HFFc6 (cell line): ENCODE measurements around the gene SLIT1. TPM values are rescaled to one million over a fixed set of nuclear protein-coding genes. Genes with fewer than 3 reads are reported as not detected.

Experiments
- DNase-seq: peaks from one replicate; pipeline ENCODE4 v3.0.0-alpha.2; 2018
- H3K27ac Mint-ChIP-seq: 2 replicates; pipeline ENCODE4 v1.8.0; 2020; ENCODE audit warnings: mild to moderate bottlenecking, mixed read lengths
- H3K27me3 Mint-ChIP-seq: 2 replicates; pipeline ENCODE4 v1.8.0; 2021; ENCODE audit warnings: mild to moderate bottlenecking, moderate library complexity, mixed read lengths; ENCODE audit not compliant: insufficient read depth
- H3K36me3 Mint-ChIP-seq: 2 replicates; pipeline ENCODE4 v1.8.0; 2021; ENCODE audit warnings: low read depth, mixed read lengths
- H3K4me1 Mint-ChIP-seq: 2 replicates; pipeline ENCODE4 v1.8.0; 2020; ENCODE audit warnings: low read depth, mixed read lengths
- H3K4me3 Mint-ChIP-seq: 2 replicates; pipeline ENCODE4 v1.8.0; 2020; ENCODE audit warnings: mild to moderate bottlenecking, moderate library complexity, mixed read lengths
- H3K9me3 Mint-ChIP-seq: 2 replicates; pipeline ENCODE4 v1.8.0; 2020; ENCODE audit warnings: mild to moderate bottlenecking, mixed read lengths
- CTCF ChIP-seq: fragments of 200-600 bp; sonication (generic); IDR thresholded peaks from 2 replicates; pipeline ENCODE4 v1.5.0; 2021; ENCODE audit warnings: antibody characterized with exemption, mild to moderate bottlenecking
- total RNA-seq, 6 experiments: library from RNA; stranded (reverse); fragmentation: NEBNext Ultra II Directional; extraction: Animal tissue kit (Norgen Biotek cat#: 25700); gene quantifications; 2 replicates in 1 of 6; 3 replicates in 5 of 6; pipeline ENCODE4 v1.2.3, GENCODE V29; 2021

SLIT1 gene
- total RNA-seq, 6 experiments from 2014 or later = 0.05 TPM; not detected in 5

DNA sequence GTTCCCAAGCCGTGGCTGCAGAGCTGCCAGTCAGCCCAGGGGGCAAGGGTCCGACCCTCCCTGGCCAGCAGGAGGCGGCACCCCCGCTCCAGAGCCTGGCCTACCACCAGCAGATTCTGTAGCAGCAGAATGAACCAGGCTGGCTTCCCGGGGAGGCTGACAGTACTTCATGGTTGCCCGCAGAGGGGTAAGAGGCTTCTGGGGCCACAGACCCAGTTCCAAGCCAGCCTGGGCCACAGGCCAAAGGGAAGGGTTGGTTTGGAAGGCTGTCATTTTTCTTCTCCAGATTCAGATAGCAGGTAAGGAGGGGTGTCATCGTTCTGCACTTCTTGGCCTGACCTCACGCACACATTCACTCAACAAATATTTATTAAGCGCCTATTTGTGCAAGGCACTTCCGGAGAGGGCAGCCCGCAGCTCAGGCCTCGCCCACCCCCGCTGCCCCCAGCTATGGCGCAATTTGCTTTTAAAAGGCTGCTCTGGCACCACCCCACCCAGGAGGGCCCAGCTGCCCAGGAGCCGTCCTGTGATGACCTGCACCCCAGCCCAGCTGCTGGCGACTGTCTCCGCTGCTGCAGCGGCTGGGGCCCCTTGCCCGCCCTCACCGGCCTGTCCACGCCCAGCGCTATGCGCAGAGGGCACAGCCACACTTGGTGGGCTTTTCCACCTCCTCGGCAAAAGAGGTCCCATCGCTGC, 185.1 kb downstream of the SLIT1 start:
- Mint-ChIP-seq H3K27ac (no peak overlapping the region), H3K4me1 (peaks cover 19% of the 10 kb centered on the region), H3K4me3 (no peak overlapping the region), H3K36me3 (no peaks in the 10 kb centered on the region), H3K27me3 (peaks cover 6% of the 10 kb centered on the region), H3K9me3 (no peaks in the 10 kb centered on the region; the same call in 1 of the 2 replicates)
- peak; percentile 39; the same call in 1 of the 2 replicates for TF ChIP-seq CTCF
- DNase-seq = no peak

DNA sequence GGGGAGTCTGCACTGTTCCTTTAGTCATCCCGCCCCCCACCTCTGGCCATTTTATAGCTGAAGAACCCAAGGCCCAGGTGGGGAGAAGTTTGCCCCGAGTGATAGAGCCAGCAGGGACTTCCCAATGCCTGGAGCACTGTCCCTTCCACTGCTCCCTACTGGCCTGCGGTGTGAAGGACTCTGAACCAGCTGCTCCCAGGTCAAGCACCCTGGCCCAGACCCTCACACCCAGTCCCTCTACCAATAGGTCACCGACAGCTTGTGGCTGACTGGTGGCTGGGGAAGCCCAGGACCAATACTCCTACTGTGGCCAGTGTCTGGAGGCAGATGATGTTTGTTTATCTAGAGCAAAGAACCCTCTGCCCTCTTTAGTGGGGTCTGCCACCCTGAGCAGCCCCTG, 185.8 kb downstream of the SLIT1 start:
- no peaks in the 10 kb centered on the region for H3K36me3 Mint-ChIP-seq
- TF ChIP-seq CTCF = no peak
- H3K9me3 Mint-ChIP-seq = no peaks in the 10 kb centered on the region
- H3K27me3 Mint-ChIP-seq = peaks cover 4% of the 10 kb centered on the region; the same call in 1 of the 2 replicates
- H3K4me1 Mint-ChIP-seq = peaks cover 17% of the 10 kb centered on the region
- DNase-seq = no peak
- no peak overlapping the region for H3K27ac Mint-ChIP-seq
- H3K4me3 Mint-ChIP-seq = no peak overlapping the region

DNA sequence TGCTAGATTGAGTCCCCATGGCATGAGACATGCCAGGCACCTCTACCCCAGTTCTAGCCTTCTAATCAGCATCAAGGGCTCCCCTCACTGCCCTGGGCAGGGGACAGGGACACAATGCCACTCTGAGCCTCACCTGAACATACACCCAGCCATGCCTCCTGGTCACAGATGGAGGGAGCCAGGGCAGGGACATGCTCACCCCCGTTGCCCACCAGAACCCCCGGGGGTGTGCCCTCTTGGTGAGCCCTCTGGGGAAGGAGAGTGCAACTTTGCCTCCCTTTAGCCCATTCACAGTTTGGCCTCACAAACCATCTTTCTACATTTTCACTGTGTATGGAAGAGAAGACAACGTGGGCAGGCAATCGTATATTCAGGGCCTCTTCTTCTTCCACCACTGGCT, 186.4 kb downstream of the SLIT1 start:
- no peak for DNase-seq
- Mint-ChIP-seq H3K27me3 (peaks cover 2% of the 10 kb centered on the region; the same call in 1 of the 2 replicates), H3K9me3 (no peaks in the 10 kb centered on the region), H3K4me3 (no peak overlapping the region), H3K27ac (no peak overlapping the region), H3K36me3 (no peaks in the 10 kb centered on the region), H3K4me1 (peaks cover 17% of the 10 kb centered on the region)
- TF ChIP-seq CTCF = no peak

DNA sequence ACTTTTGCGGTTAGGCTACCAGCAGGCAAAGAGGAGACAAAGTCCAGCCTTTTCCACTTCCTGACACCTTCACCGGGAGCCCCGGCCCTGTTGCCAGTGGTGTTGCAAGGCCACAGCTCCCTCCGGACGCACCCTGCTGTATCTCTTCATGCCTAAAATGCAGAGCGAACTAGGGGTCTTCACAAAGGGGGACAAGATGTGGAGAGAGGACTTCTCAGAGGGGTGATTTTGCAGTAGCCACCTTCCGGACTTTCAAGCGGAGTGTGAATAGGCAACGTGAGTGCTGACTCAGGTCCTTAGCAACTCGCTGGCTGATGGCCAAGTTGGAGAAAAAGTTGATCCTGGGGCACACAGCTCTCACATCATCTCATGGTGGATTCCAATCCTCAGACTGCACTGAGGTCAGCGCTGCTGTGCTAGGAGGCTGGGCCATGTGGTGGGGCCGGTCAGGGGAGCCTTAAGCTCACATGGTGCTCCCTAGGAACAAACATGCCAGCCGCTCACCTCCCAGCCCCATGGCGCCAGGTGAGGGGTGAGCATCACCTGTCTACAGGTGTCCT, 187.3 kb downstream of the SLIT1 start:
- H3K36me3 Mint-ChIP-seq = no peaks in the 10 kb centered on the region
- no peak overlapping the region for H3K27ac Mint-ChIP-seq
- no peak for TF ChIP-seq CTCF
- peaks cover 17% of the 10 kb centered on the region for H3K4me1 Mint-ChIP-seq
- H3K9me3 Mint-ChIP-seq = no peaks in the 10 kb centered on the region
- H3K27me3 Mint-ChIP-seq = peaks cover 2% of the 10 kb centered on the region; the same call in 1 of the 2 replicates
- H3K4me3 Mint-ChIP-seq = no peak overlapping the region
- DNase-seq = peak; percentile 45

DNA sequence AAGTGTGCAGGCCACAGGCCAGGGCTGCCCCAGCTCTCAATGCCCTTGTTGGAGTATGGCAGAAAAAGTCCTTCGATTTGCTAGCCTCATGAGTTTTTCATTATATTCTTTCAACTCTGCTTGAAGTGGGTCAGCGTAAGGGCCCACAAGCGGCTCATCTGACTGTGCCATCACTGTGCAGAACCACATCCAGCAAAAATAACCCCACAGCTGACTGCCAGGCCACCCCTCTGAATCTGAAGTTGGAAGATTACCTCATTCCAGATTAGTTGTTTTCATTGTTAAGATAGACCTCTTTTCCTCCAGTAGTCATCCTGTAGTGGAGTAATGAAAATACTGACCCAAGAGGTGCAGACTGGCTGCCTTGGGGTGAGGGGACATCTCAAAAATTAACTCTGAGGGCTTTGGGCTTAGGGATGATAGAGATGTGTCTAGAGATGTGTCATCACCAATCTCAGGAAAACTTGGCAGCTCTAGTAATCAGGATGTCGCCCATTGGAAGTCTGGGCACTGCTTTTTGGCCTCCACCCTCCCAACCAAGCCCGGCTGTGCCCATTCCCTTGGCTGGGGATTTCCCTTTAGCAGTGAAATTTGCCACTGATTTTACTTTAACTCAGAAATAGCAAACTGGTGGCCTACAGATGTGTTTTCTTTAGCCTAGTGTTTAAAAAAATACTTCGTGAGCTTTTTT, 189.3 kb downstream of the SLIT1 start:
- H3K4me3 Mint-ChIP-seq = no peak overlapping the region
- no peak overlapping the region for H3K27ac Mint-ChIP-seq
- no peaks in the 10 kb centered on the region for H3K36me3 Mint-ChIP-seq
- TF ChIP-seq CTCF = no peak
- no peaks in the 10 kb centered on the region for H3K9me3 Mint-ChIP-seq
- H3K4me1 Mint-ChIP-seq = peaks cover 33% of the 10 kb centered on the region
- DNase-seq = no peak
- H3K27me3 Mint-ChIP-seq = no peaks in the 10 kb centered on the region; the same call in 1 of the 2 replicates
